Measurements from ENCODE around the gene MYO1G.
A peak's percentile ranks its signal among the peaks of the same experiment; 100 is the strongest.
"Not testable (repeated sequence)": the region's sequence is repeated elsewhere in the genome, so short reads cannot be mapped to it uniquely, and the experiment has no call there.

The MYO1G gene

GRCh38 chr7:44935016-44935415, 43.8 kb downstream of the MYO1G start:
- Histone ChIP-seq H3K4me3 (replicated peaks; ENCODE audit: insufficient read depth, low read length) (no peak overlapping the region), H3K27me3 (ENCODE audit: insufficient read depth, poor library complexity, severe bottlenecking) (no peaks in the 10 kb centered on the region), H3K27ac (replicated peaks) (no peak overlapping the region)
- TF ChIP-seq CTCF (IDR thresholded peaks at IDR 0.05; ENCODE audit: insufficient read depth, low read length) (no peak), POLR2AphosphoS5 (IDR thresholded peaks at IDR 0.05; ENCODE audit: low read depth) (no peak), SPI1 (IDR thresholded peaks at IDR 0.05; ENCODE audit: borderline replicate concordance, low read depth) (no peak), REST (IDR thresholded peaks at IDR 0.05; ENCODE audit: insufficient replicate concordance, low read depth) (no peak), GABPA (IDR thresholded peaks at IDR 0.05; ENCODE audit: low read depth) (no peak)
- DNase-seq (ENCODE audit: low read depth in 1 of 2, low spot score in 1 of 2), result no peak

GRCh38 chr7:44934510-44934909, 44.3 kb downstream of the MYO1G start:
- H3K27me3 ChIP-seq (ENCODE audit: insufficient read depth, poor library complexity, severe bottlenecking); H3K27ac ChIP-seq (replicated peaks); H3K4me3 ChIP-seq (replicated peaks; ENCODE audit: insufficient read depth, low read length): not testable (repeated sequence)
- peak in 1 of 2 experiments; percentile 61 for DNase-seq (ENCODE audit: low read depth in 1 of 2, low spot score in 1 of 2)

- TF ChIP-seq REST (IDR thresholded peaks at IDR 0.05; ENCODE audit: insufficient replicate concordance, low read depth), result no peak
- TF ChIP-seq GABPA (IDR thresholded peaks at IDR 0.05; ENCODE audit: low read depth), result no peak
- no peak for TF ChIP-seq SPI1 (IDR thresholded peaks at IDR 0.05; ENCODE audit: borderline replicate concordance, low read depth)
- TF ChIP-seq CTCF (IDR thresholded peaks at IDR 0.05; ENCODE audit: insufficient read depth, low read length), result no peak
- TF ChIP-seq POLR2AphosphoS5 (IDR thresholded peaks at IDR 0.05; ENCODE audit: low read depth), result no peak
These were observed 47.9 kb downstream of the MYO1G start for GRCh38 chr7:44930921-44931320.

GRCh38 chr7:44922351-44922694, 56.5 kb downstream of the MYO1G start:
- no peak for DNase-seq (ENCODE audit: low read depth in 1 of 2, low spot score in 1 of 2)

More at GRCh38 chr7:44930921-44931320, 47.9 kb downstream of the MYO1G start:
- no peaks in the 10 kb centered on the region for H3K27me3 ChIP-seq (ENCODE audit: insufficient read depth, poor library complexity, severe bottlenecking)
- no peak for DNase-seq (ENCODE audit: low read depth in 1 of 2, low spot score in 1 of 2)
- H3K27ac ChIP-seq (replicated peaks), result no peak overlapping the region
- no peak overlapping the region for H3K4me3 ChIP-seq (replicated peaks; ENCODE audit: insufficient read depth, low read length)

More at GRCh38 chr7:44922351-44922694, 56.5 kb downstream of the MYO1G start:
- no peak overlapping the region for H3K4me3 ChIP-seq (replicated peaks; ENCODE audit: insufficient read depth, low read length)
- H3K27ac ChIP-seq (replicated peaks), result no peak overlapping the region
- no peak for TF ChIP-seq POLR2AphosphoS5 (IDR thresholded peaks at IDR 0.05; ENCODE audit: low read depth)
- TF ChIP-seq REST (IDR thresholded peaks at IDR 0.05; ENCODE audit: insufficient replicate concordance, low read depth), result no peak
- no peak for TF ChIP-seq SPI1 (IDR thresholded peaks at IDR 0.05; ENCODE audit: borderline replicate concordance, low read depth)
- no peak for TF ChIP-seq GABPA (IDR thresholded peaks at IDR 0.05; ENCODE audit: low read depth)
- TF ChIP-seq CTCF (IDR thresholded peaks at IDR 0.05; ENCODE audit: insufficient read depth, low read length), result no peak
- no peaks in the 10 kb centered on the region for H3K27me3 ChIP-seq (ENCODE audit: insufficient read depth, poor library complexity, severe bottlenecking)

All from HL-60 (cell line).